DND-41 (cell line): ENCODE results near the gene APBA3.

Experiments
- ATAC-seq: fragments of 200-7000 bp; cut with Tn5 transposase; 3 replicates; pipeline ENCODE4 v1.9.1; 2021; ENCODE audit warnings: low read depth; ENCODE audit not compliant: insufficient read depth
- DNase-seq: peaks from one replicate; pipeline ENCODE4 v3.0.0-alpha.2; 2020
- H2AFZ ChIP-seq: 2 replicates; pipeline ENCODE4 v1.6.0; 2012; ENCODE audit warnings: low read depth, low read length
- H3K27ac ChIP-seq: 2 replicates; pipeline ENCODE4 v1.5.1; 2012; ENCODE audit warnings: low read length, inconsistent platforms
- H3K27me3 ChIP-seq: fragments of 200-600 bp; sonication (generic); 2 replicates; pipeline ENCODE4 v1.6.0; 2012; ENCODE audit warnings: low read length, mild to moderate bottlenecking, inconsistent platforms; ENCODE audit not compliant: insufficient read depth, poor library complexity
- H3K36me3 ChIP-seq: 2 replicates; pipeline ENCODE4 v1.5.1; 2012; ENCODE audit warnings: low read length, inconsistent platforms; ENCODE audit not compliant: insufficient read depth
- H3K4me1 ChIP-seq: 2 replicates; pipeline ENCODE4 v1.5.1; 2012; ENCODE audit warnings: mild to moderate bottlenecking, low read length; ENCODE audit not compliant: insufficient read depth
- H3K4me2 ChIP-seq: 2 replicates; pipeline ENCODE4 v1.6.0; 2012; ENCODE audit warnings: mild to moderate bottlenecking, moderate library complexity, low read length, inconsistent platforms; ENCODE audit not compliant: insufficient read depth
- H3K4me3 ChIP-seq, 2 experiments: fragments of 200-600 bp in 1 of 2; shearing (Covaris generic) in 1 of 2; 2 replicates each; pipeline ENCODE4 v1.5.1; 2012 to 2016; ENCODE audit warnings: inconsistent platforms in 2 of 2, low read length in 2 of 2, mild to moderate bottlenecking in 2 of 2, low read depth in 1 of 2, moderate library complexity in 1 of 2
- H3K79me2 ChIP-seq: 2 replicates; pipeline ENCODE4 v1.6.0; 2012; ENCODE audit warnings: low read length, inconsistent platforms; ENCODE audit not compliant: insufficient read depth
- H3K9ac ChIP-seq: 2 replicates; pipeline ENCODE4 v1.6.0; 2012; ENCODE audit warnings: low read depth, mild to moderate bottlenecking, inconsistent platforms, low read length, moderate library complexity
- H3K9me3 ChIP-seq: 2 replicates; pipeline ENCODE4 v1.5.1; 2012; ENCODE audit warnings: low read length, moderate library complexity, mild to moderate bottlenecking, inconsistent platforms; ENCODE audit not compliant: insufficient read depth, severe bottlenecking
- H4K20me1 ChIP-seq: 2 replicates; pipeline ENCODE4 v1.6.0; 2012; ENCODE audit warnings: low read length; ENCODE audit not compliant: insufficient read depth
- CTCF ChIP-seq: IDR thresholded peaks from 2 replicates; pipeline ENCODE4 v1.5.1; 2012; ENCODE audit warnings: borderline replicate concordance, low read length, moderate library complexity, mild to moderate bottlenecking; ENCODE audit not compliant: poor library complexity, severe bottlenecking; ENCODE audit errors: extremely low read depth
- EZH2 ChIP-seq: IDR thresholded peaks from 3 replicates; pipeline ENCODE4 v1.6.1; 2012; ENCODE audit warnings: borderline replicate concordance, low read depth, mild to moderate bottlenecking, moderate library complexity, low read length, inconsistent platforms; ENCODE audit not compliant: severe bottlenecking

APBA3 gene

DNA sequence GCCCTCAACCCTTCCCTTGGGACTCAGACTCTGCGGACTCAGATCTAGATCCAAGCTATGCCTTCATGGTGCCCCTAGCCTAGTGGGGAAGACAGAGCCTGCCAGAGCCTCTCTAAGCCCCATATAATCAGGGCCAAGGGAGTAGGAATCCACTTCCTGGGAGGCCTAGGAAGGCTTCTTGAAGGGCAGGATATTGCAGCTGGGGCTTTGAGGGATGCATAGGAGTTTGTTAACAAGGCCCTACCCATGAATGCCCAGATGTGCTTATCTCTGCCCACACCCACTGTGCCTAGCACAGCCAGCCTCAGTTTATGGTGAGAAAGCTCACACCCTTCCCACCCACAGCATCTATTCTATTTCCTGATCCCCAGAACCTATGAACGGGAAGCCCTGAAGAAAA is 11.3 kb downstream of the APBA3 start:
- no peak for DNase-seq
- Histone ChIP-seq H3K4me3 (no peak overlapping the region), H4K20me1 (no peaks in the 10 kb centered on the region), H3K27me3 (no peaks in the 10 kb centered on the region), H3K27ac (no peak overlapping the region), H2AFZ (no peak overlapping the region), H3K9ac (no peak overlapping the region), H3K9me3 (no peaks in the 10 kb centered on the region), H3K4me2 (no peak overlapping the region), H3K36me3 (peaks cover 36% of the 10 kb centered on the region), H3K4me1 (no peaks in the 10 kb centered on the region), H3K79me2 (no peaks in the 10 kb centered on the region)
- no peak for ATAC-seq
- no peak for TF ChIP-seq CTCF
- TF ChIP-seq EZH2, result no peak

DNA sequence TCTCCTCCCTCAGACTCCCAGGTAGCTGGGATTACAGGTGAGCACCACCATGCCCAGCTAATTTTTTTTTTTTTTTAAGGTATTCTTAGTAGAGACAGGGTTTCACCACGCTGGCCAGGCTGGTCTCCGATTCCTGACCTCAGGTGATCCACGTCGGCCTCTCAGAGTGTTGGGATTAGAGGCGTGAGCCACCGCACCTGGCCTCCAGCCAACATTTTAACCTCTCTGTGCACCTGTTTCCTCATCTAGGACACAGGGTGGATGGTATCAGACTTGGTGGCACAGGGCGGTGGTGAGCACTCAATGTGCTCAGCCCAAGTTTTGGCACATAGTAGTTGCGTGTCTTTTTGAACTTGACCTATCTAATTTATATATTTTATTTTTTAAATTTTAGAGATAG is 12.5 kb downstream of the APBA3 start:
- H2AFZ ChIP-seq, result no peak overlapping the region
- H3K4me1 ChIP-seq, result no peaks in the 10 kb centered on the region
- DNase-seq (no peak), ATAC-seq (no peak)
- H3K27ac ChIP-seq, result no peak overlapping the region
- H3K4me2 ChIP-seq, result no peak overlapping the region
- H3K9me3 ChIP-seq, result no peaks in the 10 kb centered on the region
- no peaks in the 10 kb centered on the region for H4K20me1 ChIP-seq
- no peaks in the 10 kb centered on the region for H3K27me3 ChIP-seq
- H3K79me2 ChIP-seq, result no peaks in the 10 kb centered on the region
- H3K36me3 ChIP-seq, result peaks cover 32% of the 10 kb centered on the region
- no peak overlapping the region for H3K9ac ChIP-seq
- TF ChIP-seq CTCF, result no peak
- no peak overlapping the region for H3K4me3 ChIP-seq

DNA sequence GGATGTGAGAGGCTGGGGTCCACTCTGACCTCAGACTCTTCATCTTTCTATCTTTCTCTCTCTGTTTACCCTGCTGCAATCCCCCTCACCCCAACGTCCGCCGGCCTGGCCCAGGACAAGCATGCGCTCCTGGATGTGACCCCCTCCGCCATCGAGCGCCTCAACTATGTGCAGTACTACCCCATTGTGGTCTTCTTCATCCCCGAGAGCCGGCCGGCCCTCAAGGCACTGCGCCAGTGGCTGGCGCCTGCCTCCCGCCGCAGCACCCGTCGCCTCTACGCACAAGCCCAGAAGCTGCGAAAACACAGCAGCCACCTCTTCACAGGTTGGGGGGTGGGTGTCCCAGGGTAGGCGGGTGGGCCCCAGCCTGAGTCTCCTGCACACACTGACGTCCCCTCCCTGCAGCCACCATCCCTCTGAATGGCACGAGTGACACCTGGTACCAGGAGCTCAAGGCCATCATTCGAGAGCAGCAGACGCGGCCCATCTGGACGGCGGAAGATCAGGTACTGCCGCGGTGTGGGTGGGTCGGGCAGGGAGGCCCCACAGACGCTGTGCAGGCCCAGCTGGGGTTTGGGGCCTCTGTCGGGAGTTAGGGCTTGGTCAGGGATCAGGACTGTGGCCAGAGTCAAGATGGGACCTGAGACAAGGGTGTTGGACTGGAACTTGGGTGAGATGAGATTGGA is 15.0 kb downstream of the APBA3 start:
- TF ChIP-seq EZH2 (no peak), CTCF (no peak)
- Histone ChIP-seq H3K27ac (no peak overlapping the region), H3K27me3 (no peaks in the 10 kb centered on the region), H3K36me3 (peaks cover 22% of the 10 kb centered on the region), H3K4me1 (no peaks in the 10 kb centered on the region), H3K4me2 (no peak overlapping the region), H3K9me3 (no peaks in the 10 kb centered on the region), H2AFZ (no peak overlapping the region), H3K79me2 (no peaks in the 10 kb centered on the region), H4K20me1 (no peaks in the 10 kb centered on the region), H3K9ac (no peak overlapping the region), H3K4me3 (no peak overlapping the region)
- DNase-seq (no peak), ATAC-seq (no peak)
